ENCODE results near the gene FBXW7.

Gene FBXW7

DNA sequence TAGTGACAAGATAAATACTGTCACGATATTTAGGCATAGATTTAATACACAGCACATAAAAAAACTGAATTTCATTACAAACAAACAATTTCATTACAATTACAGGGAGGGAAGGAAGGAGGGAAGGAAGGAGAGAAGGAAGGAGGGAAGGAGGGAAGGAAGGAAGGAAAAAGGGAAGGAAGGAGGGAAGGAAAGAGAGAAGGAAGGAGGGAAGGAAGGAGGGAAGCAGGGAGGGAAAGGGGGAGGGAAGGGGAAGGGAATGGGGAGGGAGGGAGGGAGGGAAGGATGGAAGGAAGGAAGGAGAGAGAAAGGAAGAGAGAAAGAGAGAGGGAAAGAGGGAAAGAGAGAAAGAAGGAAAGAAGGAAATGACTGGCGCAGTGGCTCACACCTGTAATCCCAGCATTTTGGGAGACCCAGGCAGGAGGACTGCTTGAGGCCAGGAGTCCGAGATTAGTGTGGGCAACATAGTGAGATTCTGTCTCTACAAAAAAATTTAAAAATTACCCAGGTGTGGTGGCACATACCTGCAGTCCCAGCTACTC lies 64.6 kb downstream of the FBXW7 start:
- no peak for DNase-seq (ENCODE audit: low spot score)

DNA sequence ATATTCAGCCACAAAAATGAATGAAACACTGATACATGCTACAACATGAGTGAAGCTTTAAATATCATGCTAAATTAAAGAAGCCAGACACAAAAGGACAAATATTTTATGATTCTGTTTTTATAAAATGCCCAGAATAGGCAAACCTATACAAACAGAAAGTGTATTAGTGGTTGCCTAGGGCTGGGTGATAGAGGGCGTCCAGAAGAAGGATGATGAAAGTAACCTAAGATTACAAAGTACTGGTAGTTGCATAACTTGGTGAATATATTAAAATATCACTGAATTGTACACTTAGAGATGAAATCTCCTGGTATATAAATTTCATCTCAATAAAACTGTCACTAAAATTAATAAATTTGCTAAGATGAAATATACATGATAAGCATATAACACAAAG lies 67.5 kb downstream of the FBXW7 start:
- DNase-seq (ENCODE audit: low spot score): no peak

DNA sequence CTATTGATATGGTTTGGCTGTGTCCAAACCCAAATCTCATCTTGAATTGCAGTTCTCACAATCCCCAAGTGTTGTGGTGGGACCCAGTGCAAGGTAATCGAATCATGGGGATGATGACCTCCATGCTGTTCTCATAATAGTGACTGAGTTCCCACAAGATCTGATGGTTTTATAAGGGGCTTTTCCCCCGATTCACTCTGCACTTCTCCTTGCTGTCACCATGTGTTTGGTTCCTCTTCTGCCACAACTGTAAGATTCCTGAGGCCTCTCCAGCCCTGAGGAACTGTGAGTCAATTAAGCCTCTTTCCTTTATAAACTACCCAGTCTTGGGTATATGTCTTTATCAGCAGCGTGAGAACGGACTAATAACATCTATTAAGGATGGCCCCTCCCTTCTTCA lies 68.8 kb downstream of the FBXW7 start:
- DNase-seq (ENCODE audit: low spot score): no peak

DNA sequence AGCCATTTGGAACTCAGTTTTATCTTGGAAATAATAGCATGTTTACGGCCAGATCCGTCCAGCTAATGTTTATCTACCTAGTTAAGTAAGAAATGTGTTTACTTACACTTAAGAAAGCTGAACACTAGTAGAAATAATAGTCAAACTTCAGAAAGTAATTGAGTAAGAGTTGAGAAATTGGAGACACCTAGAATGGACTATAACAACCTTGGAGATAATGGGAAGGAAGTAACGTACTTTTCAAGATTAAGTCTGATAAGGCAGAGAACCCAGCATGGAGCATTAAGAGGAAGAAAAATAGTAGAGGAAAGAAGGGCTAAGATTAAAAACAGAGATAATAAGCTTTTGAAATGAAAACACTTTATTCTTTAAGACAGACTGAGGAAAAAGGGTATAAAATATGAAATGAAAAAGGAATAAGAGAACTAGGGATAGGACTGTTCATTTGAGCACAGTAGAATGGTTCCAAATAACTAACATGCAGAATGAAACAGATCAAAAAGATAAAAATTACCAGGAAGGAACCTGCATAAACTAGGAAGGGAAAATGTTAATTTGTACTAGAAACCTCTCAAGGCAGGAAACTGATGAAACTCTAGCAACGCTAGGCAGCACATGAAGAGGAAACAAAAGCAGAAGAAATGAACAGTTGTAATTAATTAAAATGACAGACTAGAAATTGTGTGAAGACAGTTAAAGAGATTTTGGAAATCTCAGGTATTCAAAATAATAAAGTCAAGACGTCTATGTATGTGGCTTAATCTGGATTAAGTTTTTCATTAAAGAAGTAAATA lies 71.7 kb downstream of the FBXW7 start:
- DNase-seq (ENCODE audit: low spot score): no peak

DNA sequence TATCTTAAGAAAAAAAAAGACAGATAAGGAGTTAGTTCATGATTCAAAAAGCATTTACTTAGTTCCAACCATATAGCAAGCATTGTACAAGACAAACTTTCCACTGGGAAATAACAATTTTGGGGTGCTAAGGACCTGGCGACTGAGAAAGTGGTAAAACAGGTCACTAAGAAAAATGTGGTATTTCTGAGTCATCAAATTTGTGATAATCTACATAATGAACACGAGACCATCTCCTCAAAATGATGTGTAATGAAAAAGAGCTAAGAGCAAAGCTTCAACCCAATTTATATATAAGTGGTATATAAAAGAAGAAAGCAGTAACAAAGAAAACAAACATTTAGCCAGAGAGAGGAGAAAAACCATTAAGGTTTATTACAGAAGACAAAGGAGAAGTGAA lies 72.3 kb downstream of the FBXW7 start:
- DNase-seq (ENCODE audit: low spot score): no peak

DNA sequence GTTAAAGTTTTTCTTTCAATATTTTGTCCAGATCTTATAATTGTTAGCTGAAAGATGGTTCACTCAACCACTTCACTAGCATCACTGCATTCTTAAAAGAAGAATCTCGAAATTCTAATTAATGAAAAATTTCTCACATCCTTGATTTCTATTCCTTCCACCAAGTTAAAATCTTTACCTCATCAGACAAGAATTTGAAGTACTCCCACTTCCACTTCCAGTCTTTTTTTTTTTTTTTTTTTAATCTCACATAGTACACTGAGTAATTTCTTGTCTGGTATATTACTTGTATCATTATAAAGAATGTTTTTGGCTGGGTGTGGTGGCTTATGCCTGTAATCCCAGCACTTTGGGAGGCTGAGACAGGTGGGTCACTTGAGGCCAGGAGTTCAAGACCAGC lies 73.2 kb downstream of the FBXW7 start:
- no peak for DNase-seq (ENCODE audit: low spot score)

DNA sequence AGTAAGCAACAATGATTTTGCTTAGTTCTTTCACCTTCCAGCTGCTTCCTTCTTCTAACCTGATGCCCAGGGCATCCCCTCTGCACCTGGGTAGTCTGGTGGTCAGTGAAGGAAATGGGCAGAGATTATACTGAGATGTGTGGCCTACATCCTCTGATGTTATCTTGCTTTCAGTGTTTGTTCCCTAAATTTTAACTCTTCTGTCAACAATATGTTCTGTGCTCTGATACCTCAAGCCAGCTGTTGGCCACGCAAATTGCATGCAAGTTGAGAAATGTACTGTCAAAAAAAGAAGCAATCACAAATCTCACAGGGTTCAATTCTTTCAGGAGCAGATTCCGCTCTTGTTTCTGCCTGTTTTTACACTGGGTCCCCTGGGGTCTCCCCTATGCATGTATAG lies 73.8 kb downstream of the FBXW7 start:
- no peak for DNase-seq (ENCODE audit: low spot score)

DNA sequence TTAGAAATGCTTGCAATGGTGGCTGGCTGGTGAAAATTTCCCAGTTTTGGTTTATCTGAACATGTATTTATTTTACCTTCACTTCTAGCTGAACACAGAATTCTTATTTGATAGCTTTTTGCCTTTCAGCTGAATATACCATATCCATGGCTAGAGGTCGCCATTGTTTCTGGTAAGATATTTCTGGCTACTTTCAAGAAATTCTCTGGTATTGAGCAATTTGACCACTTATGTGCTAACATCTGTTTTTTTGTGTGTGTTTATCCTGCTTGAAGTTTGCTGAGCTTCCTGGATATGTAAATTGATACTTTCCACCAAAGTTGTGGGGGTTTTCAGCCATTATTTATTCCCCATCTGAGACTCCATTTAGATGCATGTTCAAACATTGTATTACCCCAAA lies 75.4 kb downstream of the FBXW7 start:
- no peak for DNase-seq (ENCODE audit: low spot score)

DNA sequence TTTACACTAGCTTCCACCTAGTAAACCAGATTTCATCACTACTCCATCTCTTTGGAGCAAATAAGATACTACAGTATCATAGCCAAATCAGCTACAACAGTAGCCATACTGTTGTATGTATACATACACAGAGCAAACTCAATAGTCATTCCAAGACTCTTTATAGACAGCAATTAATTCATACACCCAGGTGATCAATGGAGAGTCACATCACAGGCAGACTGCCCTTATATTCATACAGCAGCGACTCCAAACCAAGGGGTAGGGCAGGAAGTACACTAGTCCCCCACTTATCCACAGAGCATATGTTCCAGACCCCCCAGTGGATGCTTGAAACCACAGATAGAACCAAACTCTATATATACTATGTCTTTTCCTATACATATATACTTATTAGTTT lies 76.6 kb downstream of the FBXW7 start:
- DNase-seq (ENCODE audit: low spot score): no peak

DNA sequence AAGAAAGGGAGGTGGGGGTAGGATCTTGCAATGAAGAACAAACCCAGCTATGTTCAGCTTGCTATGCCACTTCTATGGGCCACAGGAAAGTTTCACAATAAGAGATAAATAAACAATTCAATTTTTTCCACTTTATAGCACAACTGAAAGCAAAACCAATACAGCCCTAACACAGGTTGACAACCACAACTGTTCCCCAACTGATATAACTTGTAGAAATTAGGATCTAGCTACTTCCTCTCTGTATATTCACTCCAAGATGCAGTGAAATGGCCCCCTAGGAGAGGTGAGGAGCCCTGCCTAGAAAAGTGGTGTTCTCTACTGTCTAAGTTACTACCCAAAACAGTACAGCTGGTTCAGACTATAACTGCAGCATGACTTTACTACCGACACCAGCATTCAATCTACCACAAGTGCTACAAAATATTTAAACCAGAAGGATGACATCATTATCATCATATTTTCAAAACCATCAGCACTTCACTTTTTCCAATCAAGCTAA lies 77.0 kb downstream of the FBXW7 start:
- DNase-seq (ENCODE audit: low spot score): peak; percentile 7

DNA sequence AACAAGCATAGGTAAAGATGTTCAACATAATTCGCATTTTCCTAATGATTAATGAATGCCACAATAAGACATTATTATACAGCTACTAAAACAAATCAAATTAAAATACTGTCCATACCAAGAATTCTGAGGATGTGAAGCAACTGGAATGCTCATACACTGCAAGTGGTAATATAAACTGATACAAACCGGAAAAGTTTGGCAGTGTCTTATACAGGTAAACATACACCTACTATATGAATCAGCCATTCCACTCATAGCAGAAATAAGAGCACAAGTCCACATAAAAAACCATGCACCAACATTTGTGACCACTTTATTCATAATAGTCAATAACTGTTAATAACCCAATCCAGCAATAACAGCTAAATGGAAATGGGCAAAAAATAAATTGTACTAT lies 79.3 kb downstream of the FBXW7 start:
- DNase-seq (ENCODE audit: low spot score): no peak

DNA sequence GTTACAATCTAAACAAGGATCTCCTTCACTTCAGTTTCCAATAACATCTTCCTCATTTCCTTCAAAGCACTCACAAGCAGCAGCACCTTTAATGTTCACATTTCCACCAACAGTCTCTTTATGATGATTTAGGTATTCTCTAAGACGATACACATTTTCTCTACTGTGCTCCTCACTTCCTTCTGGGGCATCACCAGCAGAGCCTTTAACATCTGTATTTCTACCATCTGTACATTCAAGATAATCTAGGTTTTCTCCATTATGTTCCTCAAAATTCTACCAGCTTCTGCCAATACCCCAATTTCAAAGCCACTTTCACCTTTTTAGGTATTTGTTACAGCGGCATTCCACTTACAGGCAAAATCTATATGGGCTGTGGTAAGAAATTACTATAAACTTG lies 80.6 kb downstream of the FBXW7 start:
- DNase-seq (ENCODE audit: low spot score): no peak

DNA sequence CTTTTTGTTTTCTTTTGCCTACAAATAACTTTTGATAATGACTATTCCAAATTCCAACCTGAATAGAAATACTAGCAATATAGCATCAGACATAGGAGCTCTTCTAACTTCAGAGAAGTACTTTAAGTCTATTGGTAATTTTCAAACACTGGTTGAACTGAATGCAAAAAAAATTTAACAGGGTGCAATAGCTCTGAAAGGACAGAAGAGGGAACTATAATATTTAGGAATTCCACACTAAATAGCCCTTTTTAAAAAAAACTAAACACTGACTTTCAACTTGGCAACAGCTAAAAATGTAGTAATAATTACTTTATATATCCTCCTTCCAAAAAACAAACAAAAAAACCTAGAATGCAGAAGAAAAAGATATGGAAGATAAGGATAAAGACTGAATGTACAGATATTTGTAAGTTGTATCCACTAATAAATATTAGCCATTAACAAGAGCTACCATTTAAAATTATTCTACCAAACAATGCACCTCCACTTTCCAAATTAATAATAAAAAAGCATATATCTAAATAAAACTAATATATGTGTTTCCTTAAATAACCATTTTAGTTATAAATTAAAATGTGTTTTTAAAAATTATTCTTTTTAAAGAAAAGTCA lies 81.4 kb downstream of the FBXW7 start:
- peak; percentile 17 for DNase-seq (ENCODE audit: low spot score)

DNA sequence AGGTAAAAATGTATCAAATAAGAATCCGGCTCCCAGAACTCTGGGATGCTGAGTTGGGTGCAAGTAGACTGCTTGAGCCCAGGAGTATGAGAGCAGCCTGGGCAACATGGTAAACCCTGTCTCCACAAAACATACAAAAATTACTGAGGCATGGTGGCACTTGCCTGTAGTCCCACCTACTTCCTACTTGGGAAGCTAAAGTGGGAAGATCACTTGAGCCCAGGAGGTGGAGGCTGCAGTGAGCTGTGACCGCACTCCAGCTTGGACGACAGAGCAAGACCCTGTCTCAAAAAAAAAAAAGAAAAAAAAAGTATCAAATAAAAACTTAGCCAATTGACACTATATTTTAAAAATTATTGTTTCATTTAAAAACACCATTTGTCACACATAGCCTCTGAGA lies 84.4 kb downstream of the FBXW7 start:
- DNase-seq (ENCODE audit: low spot score): no peak

DNA sequence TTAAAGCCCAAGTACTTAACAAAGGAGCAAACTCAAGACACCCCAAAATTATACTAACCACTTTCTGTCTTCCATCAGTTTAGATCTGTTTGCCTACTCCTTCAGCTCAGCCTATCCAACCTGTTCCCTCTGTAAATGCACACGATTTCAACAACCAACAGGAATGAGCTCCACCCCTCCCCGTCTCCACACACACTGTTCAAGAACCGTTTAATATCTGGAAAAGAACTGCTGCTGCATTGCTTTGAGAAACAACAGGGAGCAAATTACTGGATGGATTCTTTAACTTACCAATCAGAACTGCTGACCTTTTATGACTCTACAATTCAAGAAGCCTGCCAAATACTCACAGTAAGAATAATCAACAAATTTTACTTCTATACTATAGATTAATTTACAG lies 87.0 kb downstream of the FBXW7 start:
- DNase-seq (ENCODE audit: low spot score): no peak

DNA sequence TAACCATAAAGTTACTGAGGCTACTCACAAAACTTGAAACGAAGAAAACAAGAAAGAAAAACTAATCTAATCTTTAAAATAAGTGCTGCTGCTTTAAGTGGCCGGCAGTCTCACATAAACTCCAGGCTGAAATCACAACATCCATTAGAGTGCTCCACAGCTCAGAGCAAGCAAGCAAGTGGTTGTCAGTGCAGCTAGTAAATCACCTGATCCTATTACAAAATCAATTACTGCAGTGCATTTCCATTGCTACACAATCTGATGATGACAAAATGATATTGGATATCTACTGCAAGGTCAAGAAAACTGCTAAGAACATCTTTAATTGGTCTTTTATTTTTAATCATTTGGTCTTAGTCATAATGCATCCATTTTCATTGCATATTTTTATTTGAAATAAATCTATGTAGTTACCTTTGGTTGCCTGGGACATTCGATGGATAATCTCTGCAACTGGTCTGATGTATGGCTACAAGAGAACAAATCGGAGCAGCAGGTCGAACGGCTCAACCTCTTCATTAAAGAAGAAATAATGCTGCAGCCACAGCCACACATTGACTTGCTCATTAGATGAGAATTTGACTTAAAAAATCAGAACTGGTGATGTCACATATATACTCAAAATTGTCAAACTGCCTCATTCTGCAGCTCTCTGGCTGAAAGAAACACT lies 87.7 kb downstream of the FBXW7 start:
- no peak for DNase-seq (ENCODE audit: low spot score)

DNA sequence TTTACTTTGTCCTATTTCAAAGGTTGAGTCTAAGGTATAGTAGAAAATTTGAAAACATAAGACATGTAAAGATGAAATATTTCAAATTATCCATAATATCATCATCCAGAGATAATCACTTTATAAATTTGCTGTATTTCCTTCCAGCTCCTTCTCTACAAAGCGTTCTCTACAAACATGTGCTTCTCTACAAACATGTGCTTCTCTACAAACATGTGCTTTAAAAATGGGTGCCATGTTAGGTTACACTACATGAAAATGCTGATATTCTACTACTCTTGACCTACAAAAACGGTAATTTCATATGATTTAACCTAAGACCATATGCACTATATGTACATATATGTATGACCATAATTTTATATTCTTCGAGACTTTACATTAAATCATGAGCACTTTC lies 92.0 kb downstream of the FBXW7 start:
- no peak for DNase-seq (ENCODE audit: low spot score)

DNA sequence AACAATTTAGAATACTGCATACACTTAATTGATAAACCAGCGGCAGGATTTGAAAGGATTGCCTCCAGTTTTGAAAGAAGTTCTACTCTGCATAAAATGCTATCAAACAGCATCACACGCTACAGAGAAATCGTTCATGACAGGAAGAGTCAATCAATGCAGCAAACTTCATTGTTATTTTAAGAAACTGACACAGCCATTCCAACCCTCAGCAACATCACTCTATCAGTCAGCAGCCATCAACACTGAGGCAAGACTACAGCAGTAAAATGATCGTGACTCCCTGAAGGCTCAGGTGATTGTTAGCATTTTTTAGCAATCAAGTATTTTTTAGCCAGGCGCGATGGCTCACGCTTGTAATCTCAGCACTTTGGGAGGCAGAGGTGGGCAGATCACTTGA lies 98.3 kb downstream of the FBXW7 start:
- no peak for DNase-seq (ENCODE audit: low spot score)

DNA sequence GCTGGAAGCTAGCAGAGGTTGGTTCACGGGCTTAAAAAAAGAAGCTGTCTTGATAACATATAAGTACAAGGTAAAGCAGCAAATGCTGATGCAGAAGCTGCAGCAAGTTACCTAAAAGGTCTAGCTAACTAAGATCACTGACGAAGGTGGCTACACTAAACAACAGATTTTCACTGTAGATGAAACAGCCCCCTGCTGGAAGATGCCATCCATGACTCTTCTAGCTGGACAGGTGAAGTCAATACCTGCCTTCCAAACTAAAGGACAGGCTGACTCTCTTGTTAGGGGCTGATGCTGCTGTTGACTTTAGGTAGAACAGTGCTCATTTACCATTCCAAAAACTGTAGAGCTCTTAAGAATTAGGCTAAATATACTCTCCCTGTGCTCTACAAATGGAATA lies 99.5 kb downstream of the FBXW7 start:
- DNase-seq (ENCODE audit: low spot score): no peak

DNA sequence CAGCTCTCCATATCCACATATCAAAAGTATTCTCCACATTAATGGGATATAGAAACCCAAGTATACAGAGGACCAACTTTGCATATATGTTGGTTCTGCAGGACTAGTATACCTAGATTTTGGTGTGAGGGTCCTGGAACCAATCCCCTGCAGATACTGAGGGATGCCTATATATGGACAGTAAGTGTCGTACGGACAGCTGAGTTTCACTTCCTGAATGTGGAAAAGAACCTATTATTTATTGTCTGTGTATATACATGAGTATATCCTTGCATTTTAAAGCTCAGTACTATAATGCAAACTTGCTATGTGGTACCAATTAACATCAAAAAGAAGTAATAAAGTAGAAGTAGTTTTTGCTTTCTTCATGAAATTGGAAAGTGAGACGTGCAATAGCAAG lies 101.9 kb downstream of the FBXW7 start:
- DNase-seq (ENCODE audit: low spot score): no peak

DNA sequence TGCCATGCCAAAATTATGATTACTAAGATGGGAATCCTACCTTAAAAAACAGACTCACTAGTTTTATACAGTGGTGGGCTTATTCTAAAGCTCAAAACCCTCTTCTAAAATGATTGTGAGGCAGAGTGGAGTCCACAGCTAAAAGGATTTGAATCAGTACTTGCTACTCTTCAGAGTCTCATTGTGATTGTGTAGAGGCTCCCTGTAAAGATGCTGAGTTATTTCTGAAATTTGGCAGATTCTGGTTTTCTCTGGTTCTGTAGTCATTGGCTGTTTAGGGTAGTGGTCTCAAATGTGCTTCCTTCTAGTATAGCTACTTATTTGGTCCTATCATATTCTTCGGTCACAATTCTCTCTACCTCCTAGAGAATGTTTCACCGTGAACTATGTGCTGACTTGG lies 104.1 kb downstream of the FBXW7 start:
- DNase-seq (ENCODE audit: low spot score): no peak

DNA sequence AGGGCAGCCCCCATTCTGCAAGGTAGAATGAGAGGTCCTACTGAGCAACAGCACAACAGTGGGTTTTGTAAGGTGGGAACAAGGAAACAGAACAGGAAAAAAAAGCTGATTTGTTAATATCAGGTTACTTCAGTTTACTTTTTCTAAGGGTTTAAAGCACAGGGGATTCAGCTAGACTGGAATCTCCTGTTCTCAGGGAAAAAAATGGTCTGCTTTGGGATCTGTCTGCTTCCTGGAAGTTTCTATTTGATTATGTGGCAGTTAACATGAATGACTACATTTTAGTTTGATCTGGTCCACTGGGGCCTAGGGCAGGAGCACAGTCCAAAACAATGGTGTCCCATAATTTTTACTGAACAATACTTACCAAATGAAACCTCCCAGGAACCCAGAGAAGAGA lies 104.6 kb downstream of the FBXW7 start:
- DNase-seq (ENCODE audit: low spot score): no peak

DNA sequence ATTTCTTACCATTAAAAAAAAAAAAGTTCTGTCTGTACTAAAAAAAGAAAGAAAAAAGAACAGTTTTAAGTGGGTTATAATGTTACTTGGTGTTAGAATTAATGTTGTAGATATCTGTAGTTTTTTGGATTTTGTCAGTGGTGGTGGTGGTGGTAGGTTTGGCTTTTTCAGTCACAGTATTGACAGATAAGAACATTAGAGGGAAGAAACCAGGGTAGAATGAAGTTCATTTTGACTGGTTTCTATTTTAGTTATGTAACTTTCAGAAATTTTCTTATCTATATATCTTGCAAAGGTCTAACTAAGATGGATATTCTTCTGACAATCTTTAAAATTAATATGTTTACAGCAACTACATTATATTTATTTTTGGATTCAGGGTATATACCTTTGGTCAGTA lies 105.4 kb downstream of the FBXW7 start:
- no peak for DNase-seq (ENCODE audit: low spot score)

Data from CD4-positive, alpha-beta T cell treated with Interleukin-15 for 4 hours (primary cell).